ENCODE measurements around the gene IFNGR1.
"Not testable (repeated sequence)": the region's sequence is repeated elsewhere in the genome, so short reads cannot be mapped to it uniquely, and the experiment has no call there.

The IFNGR1 gene

DNA sequence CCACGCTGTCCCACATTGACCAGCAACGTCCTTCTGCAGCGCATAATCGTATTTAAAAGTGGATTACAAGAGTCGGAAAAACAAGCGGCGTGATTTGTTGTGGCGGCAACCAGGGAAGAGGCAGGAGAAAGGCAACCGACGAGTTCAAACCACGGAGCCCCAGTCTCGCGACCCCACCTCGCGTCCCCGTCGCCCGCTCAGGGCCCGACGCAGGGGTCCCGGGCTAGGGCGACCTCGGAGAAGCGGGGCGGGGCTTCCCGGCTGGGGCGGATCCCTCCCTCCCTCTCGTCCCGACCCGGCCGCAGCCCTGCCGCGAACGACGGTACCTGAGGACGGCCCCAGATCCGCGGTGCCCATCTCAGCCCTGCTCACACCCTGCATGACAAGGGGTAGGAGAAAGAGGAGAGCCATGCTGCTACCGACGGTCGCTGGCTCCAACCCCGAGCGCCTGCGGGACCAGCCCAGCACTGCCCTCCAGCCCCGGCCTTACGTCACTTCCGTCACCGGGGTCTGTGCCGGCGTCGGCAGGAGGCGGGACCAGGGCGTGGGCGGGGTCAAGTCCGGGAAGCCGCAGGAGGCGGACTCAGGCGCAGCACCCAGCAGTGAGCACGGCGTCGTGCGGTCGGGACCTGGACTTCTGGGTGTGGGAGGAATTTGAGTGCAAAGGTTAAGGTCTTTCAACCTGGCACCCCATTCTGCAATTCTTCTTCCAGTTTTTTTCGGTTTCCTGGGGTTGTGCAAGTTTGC is at the start of gene IFNGR1:
Gene IFNGR1, minus strand, starts transcription at position 469 of the 747 bp plus-strand sequence. Its CDS starts 58 bp downstream, at position 411.
- DNase-seq, result peak; percentile 66

- DNase-seq, result no peak
Measured at GRCh38 chr6:137268911-137269310, 49.7 kb upstream of the IFNGR1 start.

- no peak for DNase-seq
Measured at GRCh38 chr6:137266309-137266586, 47.1 kb upstream of the IFNGR1 start.

GRCh38 chr6:137265561-137266308 is 46.5 kb upstream of the IFNGR1 start:
- DNase-seq, result no peak

DNA sequence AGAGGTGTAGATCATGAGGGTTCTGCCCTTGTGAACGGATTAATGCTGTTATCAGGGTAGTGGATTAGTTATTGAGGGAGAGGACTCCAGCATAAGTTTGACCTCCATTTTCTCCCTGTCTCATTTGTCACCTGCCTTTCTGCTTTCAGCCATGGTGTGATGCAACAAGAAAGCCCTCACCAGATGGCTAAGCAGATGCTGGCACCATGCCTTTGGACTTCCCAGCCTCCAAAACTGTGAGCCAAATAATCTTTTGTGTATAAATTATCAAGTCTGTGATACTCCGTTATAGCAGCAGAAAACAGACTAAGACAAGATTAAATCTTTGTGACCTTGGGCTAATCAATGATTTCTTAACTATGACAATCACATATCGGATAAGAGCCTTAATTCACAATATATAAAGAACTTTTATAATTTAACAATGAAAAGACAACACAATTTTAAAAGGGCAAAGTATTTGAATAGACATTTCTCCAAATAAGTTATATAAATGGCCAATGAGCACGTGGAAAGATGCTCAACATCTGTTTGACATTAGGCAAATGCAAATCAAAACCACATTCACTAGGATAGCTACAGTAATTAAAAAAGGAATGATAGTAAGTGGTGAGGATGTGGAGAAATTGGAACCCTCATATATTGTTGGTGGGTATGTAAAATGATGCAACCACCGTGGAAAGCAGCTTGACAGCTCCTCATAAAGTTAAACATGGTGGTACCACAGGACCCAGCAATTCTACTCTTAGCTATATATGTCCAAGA is 45.3 kb upstream of the IFNGR1 start:
- no peak for DNase-seq

DNA sequence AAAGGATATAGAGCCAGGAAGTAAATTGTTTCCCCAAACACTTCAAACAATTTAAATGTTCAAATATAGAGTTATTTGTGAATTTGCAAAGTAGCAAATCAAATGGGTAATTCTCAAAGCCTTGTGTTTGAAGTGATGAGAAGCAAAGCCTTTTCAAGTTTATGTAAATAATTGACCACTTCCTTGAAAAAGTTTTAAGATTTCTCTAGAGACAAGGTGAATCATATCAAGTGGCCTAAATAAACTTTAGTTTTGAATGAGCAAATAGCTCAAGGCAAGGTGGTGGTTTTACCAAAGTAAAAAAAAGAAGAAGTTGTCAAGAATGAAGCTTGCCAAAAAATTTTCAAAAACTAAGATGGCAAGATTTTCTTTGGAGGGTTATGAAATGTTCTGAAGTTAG is 42.6 kb upstream of the IFNGR1 start:
- peak; percentile 59 for DNase-seq

DNA sequence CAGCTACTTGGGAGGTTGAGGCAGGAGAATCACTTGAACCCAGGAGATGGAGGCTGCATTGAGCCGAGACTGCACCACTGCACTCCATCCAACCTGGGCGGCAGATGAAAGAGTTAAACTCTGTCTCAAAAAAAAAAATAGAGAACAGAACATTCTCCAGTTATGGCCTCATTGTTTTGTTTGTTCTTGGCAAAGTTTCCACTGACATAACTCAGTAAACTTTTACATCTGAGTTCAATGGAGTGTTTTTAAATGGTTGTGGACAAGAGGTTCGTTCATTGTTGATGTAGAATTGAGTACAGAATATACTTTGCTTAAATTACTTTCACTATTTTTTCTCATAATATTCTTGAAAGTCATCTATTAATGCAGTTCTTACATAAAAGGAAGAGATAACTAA is 42.2 kb upstream of the IFNGR1 start:
- DNase-seq, result peak; percentile 71

DNA sequence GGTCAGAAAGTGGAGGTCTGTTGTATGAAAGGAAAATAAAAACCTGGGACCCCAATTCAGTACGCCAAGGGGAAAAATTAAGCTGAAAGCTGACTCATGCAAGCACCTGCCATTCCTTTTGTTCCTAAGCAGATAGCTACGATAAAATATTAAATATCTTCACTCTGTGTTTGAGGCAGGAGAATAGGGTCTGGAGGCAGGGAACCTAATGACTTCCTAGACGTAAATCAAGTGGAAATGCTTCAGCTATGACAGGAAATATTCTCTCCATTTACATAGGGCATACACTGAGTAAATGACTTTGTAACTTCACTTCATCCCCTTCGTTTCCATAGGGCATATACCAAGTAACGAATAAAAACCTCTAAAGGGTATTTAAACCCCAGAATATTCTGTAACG is 41.0 kb upstream of the IFNGR1 start:
- no peak for DNase-seq

- DNase-seq, result peak; percentile 22
Measured at GRCh38 chr6:137259349-137259748, 40.2 kb upstream of the IFNGR1 start.

GRCh38 chr6:137258170-137258569 is 39.0 kb upstream of the IFNGR1 start:
- DNase-seq, result no peak

DNA sequence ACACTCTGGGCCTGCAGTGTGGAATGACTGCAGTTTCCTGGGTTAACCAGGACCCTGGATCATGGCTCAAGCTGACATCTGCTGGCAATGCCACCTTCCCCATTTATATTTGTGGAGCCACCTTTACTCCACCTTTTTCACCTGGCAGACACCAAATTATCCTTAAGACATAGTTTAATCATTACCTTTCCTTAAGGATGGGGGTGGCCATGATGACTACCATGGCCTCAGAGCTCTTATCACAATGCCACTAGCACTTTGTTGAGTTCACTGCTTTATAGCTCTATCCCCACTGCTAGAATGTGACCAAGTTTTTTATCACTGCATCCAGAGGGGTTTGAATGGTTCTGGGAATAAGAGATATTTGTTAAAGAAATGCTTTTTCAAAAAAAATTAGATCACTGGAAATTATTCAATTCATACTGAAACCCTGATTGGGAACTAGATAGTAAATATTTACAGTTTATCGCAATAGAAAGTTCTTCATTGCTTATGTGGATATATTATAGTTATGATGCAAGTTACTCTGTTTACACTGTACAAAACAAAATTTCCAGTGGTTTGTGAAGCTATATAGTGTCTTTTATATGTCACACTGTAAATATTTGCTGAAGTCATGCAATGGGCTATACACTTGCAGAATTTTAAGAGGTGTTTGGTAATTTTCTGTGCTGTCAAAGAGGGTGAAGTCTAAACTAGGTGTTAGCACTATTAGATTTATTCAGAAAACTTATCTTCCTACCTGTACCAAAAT is 37.3 kb upstream of the IFNGR1 start:
- DNase-seq, result no peak

- no peak for DNase-seq
Measured at GRCh38 chr6:137254966-137255365, 35.8 kb upstream of the IFNGR1 start.

GRCh38 chr6:137254430-137254829 is 35.2 kb upstream of the IFNGR1 start:
- not testable (repeated sequence) for DNase-seq

- no peak for DNase-seq
Measured at GRCh38 chr6:137248702-137249101, 29.5 kb upstream of the IFNGR1 start.

GRCh38 chr6:137247724-137248123 is 28.5 kb upstream of the IFNGR1 start:
- DNase-seq, result no peak

GRCh38 chr6:137246791-137247202 is 27.6 kb upstream of the IFNGR1 start:
- no peak for DNase-seq

GRCh38 chr6:137246164-137246563 is 27.0 kb upstream of the IFNGR1 start:
- no peak for DNase-seq

- DNase-seq, result no peak
Measured at GRCh38 chr6:137241481-137242038, 22.4 kb upstream of the IFNGR1 start.

- DNase-seq, result no peak
Measured at GRCh38 chr6:137240168-137240567, 21.0 kb upstream of the IFNGR1 start.

DNA sequence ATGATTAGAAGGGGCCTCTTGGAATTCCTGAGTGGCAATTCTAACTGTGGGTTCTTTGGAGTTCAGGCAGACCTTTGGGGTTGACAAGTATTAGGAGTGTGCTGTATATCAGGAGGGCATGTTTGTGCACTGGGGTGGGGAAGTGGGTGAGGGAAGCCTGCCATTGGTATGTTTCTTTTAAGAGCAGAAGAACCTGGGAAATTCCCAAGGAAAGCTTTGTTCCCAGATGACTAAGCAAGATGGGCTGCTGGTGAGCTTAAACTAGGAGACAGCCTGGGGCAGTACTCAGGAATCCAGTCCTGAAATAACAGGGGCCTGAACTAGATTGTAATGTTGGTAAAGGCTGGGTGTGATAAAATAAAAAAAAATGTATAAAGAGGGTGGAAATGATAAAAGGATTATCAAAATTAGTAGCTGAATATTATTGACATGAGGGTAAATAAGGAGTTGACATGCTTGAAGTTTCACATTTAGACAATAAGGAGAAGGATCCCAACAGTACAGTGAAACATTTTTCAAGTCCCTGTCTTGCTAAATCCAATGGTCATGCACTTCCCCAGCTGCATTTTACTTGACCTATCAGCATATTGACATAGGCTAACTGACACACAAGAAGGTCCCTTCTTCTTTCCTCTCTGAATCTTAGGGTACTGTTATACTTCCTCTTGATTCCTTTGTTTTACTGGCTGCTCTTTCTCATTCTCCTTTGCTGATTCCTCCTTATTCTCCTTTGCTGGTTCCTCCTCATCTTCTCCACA is 18.4 kb upstream of the IFNGR1 start:
- peak; percentile 92 for DNase-seq

DNA sequence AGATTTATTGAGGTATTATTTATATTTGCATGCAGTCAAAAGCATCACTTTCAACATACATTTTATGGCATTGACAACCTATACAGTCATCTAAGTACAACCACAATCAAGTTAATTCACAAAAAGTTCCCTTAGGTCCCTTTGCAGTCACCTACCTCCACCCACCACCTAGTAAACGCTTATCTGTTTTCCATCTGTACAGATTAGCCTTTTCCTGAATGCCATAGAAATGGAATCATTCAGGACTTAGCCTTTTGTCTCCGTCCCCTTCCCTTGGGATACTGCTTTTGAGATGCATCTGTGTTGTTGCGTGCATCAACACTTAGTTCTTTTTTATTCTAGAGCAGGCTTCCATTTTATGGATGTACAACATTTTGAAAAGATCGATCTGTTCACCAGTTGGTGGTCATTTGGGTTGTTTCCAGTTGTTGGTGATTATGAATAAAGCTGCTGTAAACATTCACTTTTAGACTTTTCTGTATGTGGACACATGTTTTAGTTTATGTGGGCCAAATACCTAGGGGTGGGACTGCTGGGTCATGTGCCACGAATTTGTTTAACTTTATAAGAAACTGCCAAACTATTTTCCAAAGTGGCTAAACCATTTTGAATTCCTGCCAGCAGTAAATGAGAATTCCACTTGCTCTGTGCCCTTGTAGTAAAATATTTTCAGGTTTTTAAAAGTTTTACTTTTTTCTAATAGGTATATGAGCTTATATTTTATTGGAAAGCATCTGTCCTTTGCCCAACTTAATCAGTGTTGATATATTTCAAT is 17.6 kb upstream of the IFNGR1 start:
- DNase-seq, result no peak
